K562 (cell line): ENCODE results near the gene ABCC1. TPM values are rescaled to one million over a fixed set of nuclear protein-coding genes. Genes with fewer than 3 reads are reported as not detected.
A peak's percentile ranks its signal among the peaks of the same experiment; 100 is the strongest.

Experiments used
- ATAC-seq: fragments of 200-7000 bp; cut with Tn5 transposase; 3 replicates; pipeline ENCODE4 v1.9.1; 2020; ENCODE audit warnings: moderate library complexity
- BruUV-seq: library from RNA; stranded (reverse); fragments of 400-500 nt; replicated peaks from 2 replicates; lab custom pipeline; 2021; lab: Mats Ljungman, UMichigan
- CTCF ChIA-PET: fragments of 300-600 bp; formaldehyde crosslinking; extraction: SDS; loops from one replicate; lab custom pipeline; 2021; ENCODE audit warnings: low intra/inter-chr PET ratio; lab: Yijun Ruan, JAX
- POLR2A ChIA-PET: fragments of 300-600, 350-650 bp; sonication (Branson Sonifier 250); formaldehyde crosslinking; extraction: SDS; loops from one replicate; lab custom pipeline; 2021; ENCODE audit warnings: antibody characterized with exemption, inconsistent platforms; lab: Yijun Ruan, JAX
- DNase-seq, 4 experiments: peaks; one replicate each; pipeline versions ENCODE4 v3.0.0 to v3.0.0-alpha.2; 2011 to 2018; ENCODE audit warnings: low spot score in 3 of 4, mixed read lengths in 3 of 4; ENCODE audit errors: extremely low read depth in 1 of 4
- FAIRE-seq: peaks from 2 replicates; lab custom pipeline; 2011; peaks lifted over from hg19 to GRCh38; lab: Jason Lieb, UNC
- H2AFZ ChIP-seq: 2 replicates; pipeline ENCODE4 v1.6.0; 2011; ENCODE audit warnings: low read depth, low read length, control low read depth, inconsistent platforms
- H3K27ac ChIP-seq: fragments of 200-600 bp; 3 replicates; pipeline ENCODE4 v1.8.0; 2011; ENCODE audit warnings: low read depth, mild to moderate bottlenecking, control low read depth, inconsistent platforms, low read length, moderate library complexity, mixed read lengths; ENCODE audit errors: extremely low read depth
- H3K27me3 ChIP-seq, 2 experiments: fragments of 300-600 bp in 1 of 2; 2 replicates in 1 of 2; 3 replicates in 1 of 2; pipeline versions ENCODE4 v1.6.0 to v1.8.0; 2011; ENCODE audit warnings: inconsistent platforms in 2 of 2, low read length in 2 of 2, mild to moderate bottlenecking in 1 of 2, mixed read lengths in 1 of 2, moderate library complexity in 1 of 2; ENCODE audit not compliant: control insufficient read depth in 2 of 2, insufficient read depth in 2 of 2
- H3K36me3 ChIP-seq: fragments of 300-600 bp; 3 replicates; pipeline ENCODE4 v1.8.0; 2011; ENCODE audit warnings: mild to moderate bottlenecking, low read length, inconsistent platforms; ENCODE audit not compliant: control insufficient read depth, insufficient read depth
- H3K4me1 ChIP-seq, 2 experiments: fragments of 200-600 bp in 1 of 2; replicated peaks in 1 of 2; 2 replicates in 1 of 2; 3 replicates in 1 of 2; pipeline versions ENCODE4 v1.5.1 to v1.8.0; 2011; ENCODE audit warnings: inconsistent platforms in 2 of 2, low read length in 2 of 2, mild to moderate bottlenecking in 1 of 2, mixed read lengths in 1 of 2, moderate library complexity in 1 of 2; ENCODE audit not compliant: control insufficient read depth in 2 of 2, insufficient read depth in 2 of 2
- H3K4me2 ChIP-seq: 2 replicates; pipeline ENCODE4 v1.6.1; 2011; ENCODE audit warnings: low read length, control low read depth, inconsistent platforms, mixed read lengths; ENCODE audit not compliant: insufficient read depth
- H3K4me3 ChIP-seq: fragments of 200-600 bp; sonication (generic), shearing (Covaris generic); 2 replicates; pipeline ENCODE4 v1.5.1; 2016; ENCODE audit warnings: control low read depth, inconsistent platforms
- H3K79me2 ChIP-seq: fragments of 200-600 bp; 3 replicates; pipeline ENCODE4 v1.8.0; 2011; ENCODE audit warnings: low read length, inconsistent platforms; ENCODE audit not compliant: control insufficient read depth, insufficient read depth
- H3K9ac ChIP-seq, 2 experiments: 2 replicates each; pipeline versions ENCODE4 v1.6.0 to v1.6.1; 2011; ENCODE audit warnings: low read depth in 2 of 2, low read length in 2 of 2, control low read depth in 1 of 2, inconsistent platforms in 1 of 2, mild to moderate bottlenecking in 1 of 2, mixed read lengths in 1 of 2; ENCODE audit not compliant: insufficient read depth in 1 of 2
- H3K9me1 ChIP-seq: one replicate; pipeline ENCODE4 v1.6.0; 2011; ENCODE audit warnings: inconsistent platforms, mild to moderate bottlenecking, low read length, moderate library complexity; ENCODE audit not compliant: control insufficient read depth, insufficient read depth
- H3K9me3 ChIP-seq: replicated peaks from 2 replicates; pipeline ENCODE4 v1.5.1; 2011; ENCODE audit warnings: low read depth, low read length, inconsistent platforms; ENCODE audit not compliant: control insufficient read depth, insufficient read depth
- H4K20me1 ChIP-seq: replicated peaks from 2 replicates; pipeline ENCODE4 v1.6.1; 2011; ENCODE audit warnings: low read length, inconsistent platforms, mixed read lengths; ENCODE audit not compliant: control insufficient read depth, insufficient read depth
- ATF1 ChIP-seq, 2 experiments: fragments of 450-650 bp in 1 of 2; IDR thresholded peaks; 2 replicates each; pipeline ENCODE4 v1.6.1; 2016; ENCODE audit warnings: missing compliant biosample characterization in 1 of 2, missing genetic modification characterization in 1 of 2
- ELF1 ChIP-seq: fragments of 200-800 bp; sonication (Bioruptor generic); IDR thresholded peaks from 2 replicates; pipeline ENCODE4 v1.6.1; 2016; ENCODE audit warnings: missing genetic modification characterization, missing compliant biosample characterization
- ETV6 ChIP-seq, 3 experiments: fragments of 150-350 bp in 1 of 3; sonication (generic) in 1 of 3; formaldehyde crosslinking in 1 of 3; IDR thresholded peaks; 2 replicates each; pipeline versions ENCODE4 v1.6.1 to v1.8.0; 2014 to 2022; ENCODE audit warnings: borderline replicate concordance in 2 of 3, low read depth in 2 of 3, antibody characterized with exemption in 1 of 3, low read length in 1 of 3, mild to moderate bottlenecking in 1 of 3, missing genetic modification reagents in 1 of 3
- FOXA3 ChIP-seq, 2 experiments: fragments of 450-650 bp in 1 of 2; sonication (generic) in 1 of 2; formaldehyde crosslinking; IDR thresholded peaks in 1 of 2; conservative IDR thresholded peaks in 1 of 2; 2 replicates each; pipeline versions ENCODE4 v1.4.0 to v1.8.0; 2020 to 2022; ENCODE audit warnings: mild to moderate bottlenecking in 2 of 2, missing genetic modification reagents in 1 of 2
- MTA3 ChIP-seq: fragments of 450-650 bp; formaldehyde crosslinking; IDR thresholded peaks from 2 replicates; pipeline ENCODE4 v1.6.1; 2017; ENCODE audit warnings: mild to moderate bottlenecking, borderline replicate concordance
- RBM14 ChIP-seq: fragments of 200-400 bp; formaldehyde crosslinking; IDR thresholded peaks from 2 replicates; pipeline ENCODE4 v1.6.1; 2018; ENCODE audit warnings: low read depth, mild to moderate bottlenecking, low read length, moderate library complexity, borderline replicate concordance; ENCODE audit not compliant: insufficient read depth
- ZNF143 ChIP-seq: sonication (generic); formaldehyde crosslinking; IDR thresholded peaks from 2 replicates; pipeline ENCODE4 v1.9.0; 2022; ENCODE audit warnings: mild to moderate bottlenecking, missing genetic modification reagents
- ZNF408 ChIP-seq: fragments of 250-450 bp; sonication (Bioruptor Pico); IDR thresholded peaks from 2 replicates; pipeline ENCODE4 v1.4.0; 2020; ENCODE audit warnings: low read depth, mild to moderate bottlenecking, moderate library complexity
- ZNF41 ChIP-seq: fragments of 250-450 bp; sonication (Bioruptor Pico); conservative IDR thresholded peaks from 2 replicates; pipeline ENCODE4 v1.4.0; 2020; ENCODE audit warnings: mild to moderate bottlenecking
- WGBS: fragments of 100-300 bp; shearing (Covaris generic); methylation state at CpG from one replicate; pipeline ENCODE4 v1.1.6; 2016; ENCODE audit warnings: low coverage, mixed read lengths; ENCODE audit not compliant: insufficient coverage; ENCODE audit errors: missing lambda C conversion rate; 5-methylcytosine and 5-hydroxymethylcytosine counted together
- in situ Hi-C: fragments of 300-500 bp; cut with MboI; formaldehyde crosslinking; loops from 4 replicates; pipeline ENCODE4 v1.15.0; 2018; ENCODE audit warnings: inconsistent platforms, mixed read lengths
- intact Hi-C: fragments of 100-400 bp; cut with micrococcal nuclease; formaldehyde crosslinking; loops from 2 replicates; pipeline ENCODE4 v1.14.2; 2022
- polyA plus RNA-seq, 8 experiments: library from polyadenylated mRNA; depleted of rRNA in 4 of 8; stranded (reverse) in 5 of 8; unstranded in 3 of 8; fragments of >200 nt; fragmentation: Nextera tagmentation in 2 of 8; fragmentation: Illumina TruSeq in 1 of 8; extraction: Ambion mirVana in 2 of 8; extraction: Trizol in 1 of 8; gene quantifications; 2 replicates each; pipeline versions ENCODE4 v1.2.1 to v1.2.3, GENCODE V29; 2011 to 2014; ENCODE audit warnings: inconsistent platforms in 1 of 8, missing spikeins in 1 of 8
- total RNA-seq, 7 experiments: library from RNA; depleted of rRNA in 6 of 7; stranded (reverse); fragments of >200 nt in 6 of 7; fragmentation: Illumina TruSeq in 2 of 7; extraction: Trizol in 2 of 7; gene quantifications; 2 replicates each; pipeline versions ENCODE4 v1.2.1 to v1.2.3, GENCODE V29; 2011 to 2021; ENCODE audit warnings: low replicate concordance in 1 of 7
- TF ChIP-seq, protein P1 (sequence below): fragments of 250-450 bp; sonication (Bioruptor Pico); IDR thresholded peaks from 2 replicates; pipeline ENCODE4 v1.8.0; 2021; ENCODE audit warnings: borderline replicate concordance, mild to moderate bottlenecking, moderate library complexity; ENCODE audit not compliant: poor library complexity, severe bottlenecking
- TF ChIP-seq, protein P2 (sequence below): fragments of 250-450 bp; sonication (Bioruptor Pico); IDR thresholded peaks from 2 replicates; pipeline ENCODE4 v1.4.0; 2020; ENCODE audit warnings: mild to moderate bottlenecking, moderate library complexity

The ABCC1 gene
- total and polyA plus RNA-seq, 9 of the 15 experiments (the other 6 are each of a cell fraction or from before 2014, with no cell fraction given): 3.9 to 41.6 (median 10.0) TPM

DNA sequence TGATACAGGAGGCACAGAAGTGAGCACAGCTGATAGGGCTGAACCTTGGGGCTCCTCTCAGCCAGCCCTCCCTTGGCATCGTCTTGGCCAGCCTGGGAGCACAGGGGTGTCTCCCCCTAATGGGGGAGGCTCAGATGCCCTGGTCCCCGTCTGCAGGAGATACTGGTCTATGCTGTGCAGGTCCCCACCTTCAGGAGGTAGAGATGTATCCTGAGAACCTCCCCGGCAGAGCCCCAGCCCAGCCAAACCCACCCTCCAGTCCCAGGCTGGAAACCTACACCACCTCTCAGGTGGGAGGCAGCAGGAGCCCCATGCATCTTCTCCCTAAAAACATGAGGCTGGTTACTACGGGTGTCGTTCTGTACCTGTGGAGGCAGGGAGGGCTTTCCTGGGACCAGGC, 235.2 kb downstream of the ABCC1 start:
- Histone ChIP-seq H3K9ac (0 out of 4 replicates have a peak overlapping the region, but pooled peaks of 1 of the 2 experiments have one; percentile 28), H3K9me1 (no peaks in the 10 kb centered on the region), H3K4me3 (no peak overlapping the region), H4K20me1 (0 out of 2 replicates have a peak, but pooled peaks cover 4% of the 10 kb centered on the region), H3K9me3 (no peaks in the 10 kb centered on the region), H3K27me3 (peaks cover 0 to 25% of the 10 kb centered on the region in 2 experiments; a peak in 3 of 5 replicates), H3K27ac (no peak overlapping the region), H3K4me2 (no peak overlapping the region), H3K4me1 (peaks cover 4 to 17% of the 10 kb centered on the region in 2 experiments; a peak in 3 of 5 replicates), H2AFZ (no peak overlapping the region), H3K79me2 (no peaks in the 10 kb centered on the region), H3K36me3 (no peaks in the 10 kb centered on the region)
- FAIRE-seq (no peak), DNase-seq (no peak), ATAC-seq (no peak)
- BruUV-seq: no TSS peak
- POLR2A ChIA-PET: no interaction called here
- intact Hi-C loops: loop anchor here (5.0 kb wide), 1 partner anchor 47 kb away; no protein-coding TSS in a partner anchor
- TF ChIP-seq ETV6 (IDR thresholded peaks at IDR 0.05; ENCODE audit: borderline replicate concordance in 1 of 2, low read depth in 2 of 2, low read length in 1 of 2) (no peak), ETV6 (CRISPR knock-in tag; IDR thresholded peaks at IDR 0.05; ENCODE audit: borderline replicate concordance) (no peak), FOXA3 (CRISPR knock-in tag; conservative IDR thresholded peaks at IDR 0.05 in 1 of 2, IDR thresholded peaks at IDR 0.05 in 1 of 2) (no peak), MTA3 (no peak), ZNF408 (no peak), ELF1 (tag) (no peak), RBM14 (no peak), ZNF41 (CRISPR knock-in tag) (no peak), ZNF143 (CRISPR knock-in tag) (no peak), ATF1 (CRISPR knock-in tag; IDR thresholded peaks at IDR 0.05) (no peak), ATF1 (tag; IDR thresholded peaks at IDR 0.05) (no peak)
- TF ChIP-seq, protein P1, sequence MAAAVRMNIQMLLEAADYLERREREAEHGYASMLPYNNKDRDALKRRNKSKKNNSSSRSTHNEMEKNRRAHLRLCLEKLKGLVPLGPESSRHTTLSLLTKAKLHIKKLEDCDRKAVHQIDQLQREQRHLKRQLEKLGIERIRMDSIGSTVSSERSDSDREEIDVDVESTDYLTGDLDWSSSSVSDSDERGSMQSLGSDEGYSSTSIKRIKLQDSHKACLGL (CRISPR knock-in tag): no peak
- TF ChIP-seq, protein P2, sequence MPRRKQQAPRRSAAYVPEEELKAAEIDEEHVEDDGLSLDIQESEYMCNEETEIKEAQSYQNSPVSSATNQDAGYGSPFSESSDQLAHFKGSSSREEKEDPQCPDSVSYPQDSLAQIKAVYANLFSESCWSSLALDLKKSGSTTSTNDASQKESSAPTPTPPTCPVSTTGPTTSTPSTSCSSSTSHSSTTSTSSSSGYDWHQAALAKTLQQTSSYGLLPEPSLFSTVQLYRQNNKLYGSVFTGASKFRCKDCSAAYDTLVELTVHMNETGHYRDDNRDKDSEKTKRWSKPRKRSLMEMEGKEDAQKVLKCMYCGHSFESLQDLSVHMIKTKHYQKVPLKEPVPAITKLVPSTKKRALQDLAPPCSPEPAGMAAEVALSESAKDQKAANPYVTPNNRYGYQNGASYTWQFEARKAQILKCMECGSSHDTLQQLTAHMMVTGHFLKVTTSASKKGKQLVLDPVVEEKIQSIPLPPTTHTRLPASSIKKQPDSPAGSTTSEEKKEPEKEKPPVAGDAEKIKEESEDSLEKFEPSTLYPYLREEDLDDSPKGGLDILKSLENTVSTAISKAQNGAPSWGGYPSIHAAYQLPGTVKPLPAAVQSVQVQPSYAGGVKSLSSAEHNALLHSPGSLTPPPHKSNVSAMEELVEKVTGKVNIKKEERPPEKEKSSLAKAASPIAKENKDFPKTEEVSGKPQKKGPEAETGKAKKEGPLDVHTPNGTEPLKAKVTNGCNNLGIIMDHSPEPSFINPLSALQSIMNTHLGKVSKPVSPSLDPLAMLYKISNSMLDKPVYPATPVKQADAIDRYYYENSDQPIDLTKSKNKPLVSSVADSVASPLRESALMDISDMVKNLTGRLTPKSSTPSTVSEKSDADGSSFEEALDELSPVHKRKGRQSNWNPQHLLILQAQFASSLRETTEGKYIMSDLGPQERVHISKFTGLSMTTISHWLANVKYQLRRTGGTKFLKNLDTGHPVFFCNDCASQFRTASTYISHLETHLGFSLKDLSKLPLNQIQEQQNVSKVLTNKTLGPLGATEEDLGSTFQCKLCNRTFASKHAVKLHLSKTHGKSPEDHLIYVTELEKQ: no peak
- in situ Hi-C loops: no loop called here
- CTCF ChIA-PET: no interaction called here
- WGBS: 17% methylated on average over 5 of the region's 5 CpGs
